GM10266 (cell line): ENCODE results near the gene LRTM1.

Experiments used
- DNase-seq: peaks from one replicate; pipeline ENCODE4 v3.0.0; 2012; ENCODE audit errors: extremely low spot score
- CTCF ChIP-seq: IDR thresholded peaks from 2 replicates; pipeline ENCODE4 v1.5.1; 2012; ENCODE audit warnings: mild to moderate bottlenecking, low read depth; ENCODE audit not compliant: control insufficient read depth, insufficient read depth; ENCODE audit errors: missing control alignments

LRTM1 gene

GRCh38 chr3:54899273-54899672 is 28.6 kb downstream of the LRTM1 start:
- TF ChIP-seq CTCF, result no peak
- DNase-seq, result no peak

GRCh38 chr3:54897028-54897711 is 30.7 kb downstream of the LRTM1 start:
- DNase-seq, result no peak
- no peak for TF ChIP-seq CTCF

- TF ChIP-seq CTCF, result no peak
- no peak for DNase-seq
Observed at GRCh38 chr3:54895613-54896012, 32.2 kb downstream of the LRTM1 start.

- DNase-seq, result no peak
Observed at GRCh38 chr3:54892168-54892567, 35.7 kb downstream of the LRTM1 start.

GRCh38 chr3:54891540-54891897 is 36.3 kb downstream of the LRTM1 start:
- no peak for DNase-seq
- no peak for TF ChIP-seq CTCF

More at GRCh38 chr3:54892168-54892567, 35.7 kb downstream of the LRTM1 start:
- no peak for TF ChIP-seq CTCF

GRCh38 chr3:54889731-54890130 is 38.1 kb downstream of the LRTM1 start:
- no peak for DNase-seq
- no peak for TF ChIP-seq CTCF

GRCh38 chr3:54888873-54889272 is 39.0 kb downstream of the LRTM1 start:
- DNase-seq, result no peak
- TF ChIP-seq CTCF, result no peak
